Esophagus muscularis mucosa (tissue), 4 donors: ENCODE data around the gene LRRC63.

Experiments
- EP300 ChIP-seq: sonication (generic); formaldehyde crosslinking; IDR thresholded peaks from one replicate; pipeline ENCODE4 v1.6.1; 2017; ENCODE audit warnings: antibody characterized with exemption
- POLR2A ChIP-seq: fragments of 450-650 bp; IDR thresholded peaks from one replicate; pipeline ENCODE4 v1.6.1; 2017; ENCODE audit warnings: antibody characterized with exemption, moderate library complexity, mild to moderate bottlenecking, low read depth
- POLR2AphosphoS5 ChIP-seq, 2 donors: sonication (generic); formaldehyde crosslinking; IDR thresholded peaks; one replicate each; pipeline ENCODE4 v1.6.1; 2017; ENCODE audit warnings: antibody characterized with exemption in 2 of 2
- TF ChIP-seq, protein P1 (sequence below), 3 experiments: fragments of 200-600 bp in 2 of 3; fragments of 450-650 bp in 1 of 3; sonication (generic) in 2 of 3; IDR thresholded peaks; one replicate each; pipeline ENCODE4 v1.5.1; 2017 to 2019; ENCODE audit warnings: antibody characterized with exemption in 3 of 3, mild to moderate bottlenecking in 2 of 3, moderate library complexity in 1 of 3

DNA sequence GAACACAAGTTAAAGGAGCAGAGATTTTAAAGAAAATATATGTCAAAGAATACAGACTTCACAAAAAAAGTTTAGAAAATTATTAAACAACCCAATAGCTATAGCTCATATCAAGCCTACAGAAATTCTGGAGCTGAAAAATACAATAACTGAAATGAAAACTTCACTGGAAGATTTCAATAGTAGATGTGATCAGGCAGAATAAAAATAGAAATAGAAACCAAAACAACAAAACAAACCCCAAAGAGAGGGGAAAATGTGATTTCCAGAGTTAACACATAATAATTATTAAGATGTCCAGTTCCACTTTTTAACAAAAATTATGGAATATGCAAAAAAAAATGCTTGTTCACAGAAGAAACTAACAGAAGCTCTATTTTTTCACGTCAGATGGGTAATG is 23.6 kb downstream of the LRRC63 start:
- no peak for TF ChIP-seq POLR2A
- no peak for TF ChIP-seq EP300
- TF ChIP-seq, protein P1, sequence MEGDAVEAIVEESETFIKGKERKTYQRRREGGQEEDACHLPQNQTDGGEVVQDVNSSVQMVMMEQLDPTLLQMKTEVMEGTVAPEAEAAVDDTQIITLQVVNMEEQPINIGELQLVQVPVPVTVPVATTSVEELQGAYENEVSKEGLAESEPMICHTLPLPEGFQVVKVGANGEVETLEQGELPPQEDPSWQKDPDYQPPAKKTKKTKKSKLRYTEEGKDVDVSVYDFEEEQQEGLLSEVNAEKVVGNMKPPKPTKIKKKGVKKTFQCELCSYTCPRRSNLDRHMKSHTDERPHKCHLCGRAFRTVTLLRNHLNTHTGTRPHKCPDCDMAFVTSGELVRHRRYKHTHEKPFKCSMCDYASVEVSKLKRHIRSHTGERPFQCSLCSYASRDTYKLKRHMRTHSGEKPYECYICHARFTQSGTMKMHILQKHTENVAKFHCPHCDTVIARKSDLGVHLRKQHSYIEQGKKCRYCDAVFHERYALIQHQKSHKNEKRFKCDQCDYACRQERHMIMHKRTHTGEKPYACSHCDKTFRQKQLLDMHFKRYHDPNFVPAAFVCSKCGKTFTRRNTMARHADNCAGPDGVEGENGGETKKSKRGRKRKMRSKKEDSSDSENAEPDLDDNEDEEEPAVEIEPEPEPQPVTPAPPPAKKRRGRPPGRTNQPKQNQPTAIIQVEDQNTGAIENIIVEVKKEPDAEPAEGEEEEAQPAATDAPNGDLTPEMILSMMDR (IDR thresholded peaks at IDR 0.05) = no peak
- no peak for TF ChIP-seq POLR2AphosphoS5 (IDR thresholded peaks at IDR 0.05)
